ENCODE data around the gene NR3C2.

The NR3C2 gene

GRCh38 chr4:148265627-148266026 lies 176.6 kb downstream of the NR3C2 start:
- ATAC-seq (ENCODE audit: low read depth): no peak
- Histone ChIP-seq H3K27ac (ENCODE audit: poor library complexity, severe bottlenecking) (no peak overlapping the region), H3K4me3 (ENCODE audit: severe bottlenecking) (no peak overlapping the region)

GRCh38 chr4:148263802-148264201 lies 178.4 kb downstream of the NR3C2 start:
- no peak overlapping the region for H3K4me3 ChIP-seq (ENCODE audit: severe bottlenecking)
- DNase-seq (ENCODE audit: low spot score) (no peak), ATAC-seq (ENCODE audit: low read depth) (no peak)
- H3K27ac ChIP-seq (ENCODE audit: poor library complexity, severe bottlenecking): no peak overlapping the region
- H3K27me3 ChIP-seq (ENCODE audit: insufficient read depth, poor library complexity, severe bottlenecking): no peaks in the 10 kb centered on the region
- no peaks in the 10 kb centered on the region for H3K9me3 ChIP-seq (ENCODE audit: severe bottlenecking)
- no peaks in the 10 kb centered on the region for H3K36me3 ChIP-seq (ENCODE audit: low read depth)
- no peaks in the 10 kb centered on the region for H3K4me1 ChIP-seq (ENCODE audit: insufficient read depth, poor library complexity, severe bottlenecking)
- no peak for TF ChIP-seq CTCF (IDR thresholded peaks at IDR 0.05; ENCODE audit: poor library complexity, severe bottlenecking)

More at GRCh38 chr4:148265627-148266026, 176.6 kb downstream of the NR3C2 start:
- H3K36me3 ChIP-seq (ENCODE audit: low read depth): no peaks in the 10 kb centered on the region
- H3K4me1 ChIP-seq (ENCODE audit: insufficient read depth, poor library complexity, severe bottlenecking): peaks cover 3% of the 10 kb centered on the region
- no peaks in the 10 kb centered on the region for H3K27me3 ChIP-seq (ENCODE audit: insufficient read depth, poor library complexity, severe bottlenecking)
- H3K9me3 ChIP-seq (ENCODE audit: severe bottlenecking): no peaks in the 10 kb centered on the region
- no peak for DNase-seq (ENCODE audit: low spot score)
- TF ChIP-seq CTCF (IDR thresholded peaks at IDR 0.05; ENCODE audit: poor library complexity, severe bottlenecking): no peak

- Histone ChIP-seq H3K27ac (ENCODE audit: poor library complexity, severe bottlenecking) (no peak overlapping the region), H3K4me3 (ENCODE audit: severe bottlenecking) (no peak overlapping the region), H3K27me3 (ENCODE audit: insufficient read depth, poor library complexity, severe bottlenecking) (no peaks in the 10 kb centered on the region), H3K4me1 (ENCODE audit: insufficient read depth, poor library complexity, severe bottlenecking) (no peaks in the 10 kb centered on the region), H3K9me3 (ENCODE audit: severe bottlenecking) (no peaks in the 10 kb centered on the region), H3K36me3 (ENCODE audit: low read depth) (no peaks in the 10 kb centered on the region)
- DNase-seq (ENCODE audit: low spot score) (no peak), ATAC-seq (ENCODE audit: low read depth) (no peak)
- TF ChIP-seq CTCF (IDR thresholded peaks at IDR 0.05; ENCODE audit: poor library complexity, severe bottlenecking): no peak
These were observed 179.1 kb downstream of the NR3C2 start for GRCh38 chr4:148263127-148263526.

DNA sequence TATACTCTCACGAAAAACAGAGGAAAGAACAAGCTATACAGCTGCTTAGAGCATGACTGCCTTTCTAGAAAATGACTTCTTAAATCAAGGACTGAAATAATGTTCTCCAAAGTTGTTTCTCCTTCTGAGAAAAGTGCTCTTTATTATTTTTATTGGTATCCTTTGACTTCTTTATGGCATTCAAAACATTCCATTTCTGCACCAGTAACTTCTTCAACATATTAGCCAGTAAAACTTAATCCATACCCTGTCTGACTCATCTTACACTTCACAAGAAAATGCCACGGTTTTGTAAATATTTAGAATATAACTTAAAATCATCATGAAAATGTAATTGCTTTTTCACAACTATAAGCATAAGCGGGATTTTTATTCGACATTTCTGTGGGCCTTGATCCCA lies 180.4 kb downstream of the NR3C2 start:
- Histone ChIP-seq H3K9me3 (ENCODE audit: severe bottlenecking) (no peaks in the 10 kb centered on the region), H3K27me3 (ENCODE audit: insufficient read depth, poor library complexity, severe bottlenecking) (no peaks in the 10 kb centered on the region), H3K36me3 (ENCODE audit: low read depth) (no peaks in the 10 kb centered on the region), H3K27ac (ENCODE audit: poor library complexity, severe bottlenecking) (no peak overlapping the region), H3K4me3 (ENCODE audit: severe bottlenecking) (no peak overlapping the region), H3K4me1 (ENCODE audit: insufficient read depth, poor library complexity, severe bottlenecking) (no peaks in the 10 kb centered on the region)
- ATAC-seq (ENCODE audit: low read depth): no peak
- no peak for DNase-seq (ENCODE audit: low spot score)
- no peak for TF ChIP-seq CTCF (IDR thresholded peaks at IDR 0.05; ENCODE audit: poor library complexity, severe bottlenecking)

DNA sequence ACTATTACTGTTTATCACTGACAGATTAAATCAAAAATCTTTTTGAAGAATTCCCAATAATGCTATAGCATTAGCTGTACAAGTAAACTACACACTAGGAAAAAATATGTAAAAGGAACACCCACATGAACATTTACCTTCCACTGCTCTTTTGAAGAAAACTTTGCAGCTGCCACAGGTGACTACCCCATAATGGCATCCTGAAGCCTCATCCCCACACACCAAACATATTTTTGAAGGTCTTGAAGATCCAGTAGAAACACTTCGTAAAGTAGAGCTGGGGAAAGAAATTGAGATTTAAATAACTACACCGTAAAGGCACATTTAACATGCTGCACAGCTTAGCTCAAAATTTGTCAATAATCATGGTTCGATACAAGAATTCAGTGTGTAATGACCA lies 182.4 kb downstream of the NR3C2 start:
- Histone ChIP-seq H3K27me3 (ENCODE audit: insufficient read depth, poor library complexity, severe bottlenecking) (no peaks in the 10 kb centered on the region), H3K36me3 (ENCODE audit: low read depth) (no peaks in the 10 kb centered on the region), H3K4me3 (ENCODE audit: severe bottlenecking) (no peak overlapping the region), H3K4me1 (ENCODE audit: insufficient read depth, poor library complexity, severe bottlenecking) (no peaks in the 10 kb centered on the region), H3K27ac (ENCODE audit: poor library complexity, severe bottlenecking) (no peak overlapping the region), H3K9me3 (ENCODE audit: severe bottlenecking) (no peaks in the 10 kb centered on the region)
- no peak for TF ChIP-seq CTCF (IDR thresholded peaks at IDR 0.05; ENCODE audit: poor library complexity, severe bottlenecking)
- ATAC-seq (ENCODE audit: low read depth): no peak
- no peak for DNase-seq (ENCODE audit: low spot score)
